ENCODE data around the gene PAX2. TPM values are rescaled to one million over a fixed set of nuclear protein-coding genes. Genes with fewer than 3 reads are reported as not detected.

Gene PAX2
- total and polyA plus RNA-seq, 2 experiments from 2014 or later = not detected

DNA sequence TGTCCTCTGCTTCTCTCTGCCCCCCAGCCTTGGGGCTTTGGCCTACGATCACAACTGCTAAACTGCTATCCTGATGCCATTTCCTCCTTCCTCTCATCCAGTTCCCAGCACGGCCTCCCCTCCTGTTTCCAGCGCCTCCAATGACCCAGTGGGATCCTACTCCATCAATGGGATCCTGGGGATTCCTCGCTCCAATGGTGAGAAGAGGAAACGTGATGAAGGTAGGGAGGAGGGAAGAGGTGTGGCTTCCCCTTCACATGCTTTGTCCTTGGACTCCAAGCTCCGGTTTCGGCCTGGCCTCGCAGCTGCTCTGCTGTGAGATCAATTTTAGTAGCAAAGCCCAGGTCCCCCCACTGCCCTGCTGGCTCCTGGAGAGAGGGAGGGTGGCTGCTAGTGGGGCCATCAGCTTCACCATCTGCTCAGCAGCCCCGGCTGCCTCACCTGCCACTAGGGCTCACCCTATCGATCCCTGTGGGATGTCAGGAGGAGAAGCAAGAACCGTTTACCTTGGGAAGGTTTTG is 35.8 kb downstream of the PAX2 start:
- Histone ChIP-seq H3K4me1 (ENCODE audit: insufficient read depth) (no peaks in the 10 kb centered on the region), H3K9ac (no peak overlapping the region), H4K20me1 (ENCODE audit: insufficient read depth) (no peaks in the 10 kb centered on the region), H3K79me2 (ENCODE audit: insufficient read depth) (no peaks in the 10 kb centered on the region), H3K4me2 (ENCODE audit: unreplicated experiment) (no peak overlapping the region), H3K9me3 (ENCODE audit: low read depth) (no peaks in the 10 kb centered on the region), H3K27ac (no peak overlapping the region), H3K27me3 (replicated peaks; ENCODE audit: insufficient read depth) (peaks cover 36% of the 10 kb centered on the region), H3K4me3 (no peak overlapping the region), H3F3A (ENCODE audit: insufficient read depth) (no peaks in the 10 kb centered on the region), H3K9me2 (ENCODE audit: insufficient read depth) (no peaks in the 10 kb centered on the region), H2AFZ (no peak overlapping the region), H3K36me3 (ENCODE audit: low read depth) (no peaks in the 10 kb centered on the region)
- TF ChIP-seq EZH2 (IDR thresholded peaks at IDR 0.05; ENCODE audit: insufficient read depth, poor library complexity, severe bottlenecking) (no peak), EZH2phosphoT487 (IDR thresholded peaks at IDR 0.05; ENCODE audit: insufficient read depth, low read depth) (no peak)
- in situ Hi-C loops (cut with MboI) = no loop called here
- 31 to 35% methylated on average over 11 of the region's 11 CpGs for WGBS, 2 experiments (ENCODE audit: low coverage in 1 of 2, low lambda C conversion rate in 2 of 2, missing lambda C conversion rate in 2 of 2)
- no peak for DNase-seq

DNA sequence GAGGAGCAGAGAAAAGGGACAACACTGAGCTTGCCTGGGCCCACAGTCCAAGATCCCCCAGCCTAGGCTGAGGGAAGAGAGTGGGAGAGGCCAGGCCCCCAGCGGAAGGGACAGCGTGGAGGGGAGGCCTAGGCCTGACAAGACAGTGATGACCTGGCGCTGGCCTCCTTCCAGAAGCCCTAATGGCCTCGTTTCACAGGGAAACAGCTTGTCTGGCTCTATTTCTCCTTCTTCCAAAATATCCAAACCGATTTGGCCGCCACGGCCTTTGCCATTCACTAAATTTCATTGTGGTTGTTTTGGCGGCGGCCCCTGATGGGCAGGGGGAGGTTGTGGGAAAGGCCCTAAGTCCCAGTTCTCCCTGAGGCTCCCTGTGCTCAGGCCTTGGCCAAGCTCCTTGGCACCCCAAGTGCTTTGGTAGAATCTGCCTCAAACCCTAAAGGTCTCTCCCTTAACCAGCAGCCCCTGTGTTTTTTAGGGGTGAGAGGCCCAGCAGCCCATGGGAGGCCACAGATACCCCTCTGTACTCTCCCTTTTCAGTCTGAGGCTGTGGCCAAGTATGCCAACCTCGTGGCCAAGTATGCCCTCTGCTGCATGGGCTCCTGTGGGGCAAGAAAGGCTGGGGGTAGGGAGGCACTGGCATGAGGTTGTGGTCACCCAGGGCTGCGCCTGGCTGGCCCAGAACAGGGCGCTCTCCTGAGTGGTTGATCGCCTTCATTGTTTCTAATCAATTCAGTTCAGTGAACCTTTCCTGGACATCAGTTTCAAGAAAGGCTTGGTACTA is 37.3 kb downstream of the PAX2 start:
- no peaks in the 10 kb centered on the region for H4K20me1 ChIP-seq (ENCODE audit: insufficient read depth)
- no peak overlapping the region for H3K4me2 ChIP-seq (ENCODE audit: unreplicated experiment)
- H3K27me3 ChIP-seq (replicated peaks; ENCODE audit: insufficient read depth) = peaks cover 34% of the 10 kb centered on the region
- in situ Hi-C loops (cut with MboI) = no loop called here
- no peaks in the 10 kb centered on the region for H3K79me2 ChIP-seq (ENCODE audit: insufficient read depth)
- no peaks in the 10 kb centered on the region for H3K9me3 ChIP-seq (ENCODE audit: low read depth)
- no peaks in the 10 kb centered on the region for H3K36me3 ChIP-seq (ENCODE audit: low read depth)
- TF ChIP-seq EZH2 (IDR thresholded peaks at IDR 0.05; ENCODE audit: insufficient read depth, poor library complexity, severe bottlenecking) (no peak), EZH2phosphoT487 (IDR thresholded peaks at IDR 0.05; ENCODE audit: insufficient read depth, low read depth) (no peak)
- H2AFZ ChIP-seq = no peak overlapping the region
- H3F3A ChIP-seq (ENCODE audit: insufficient read depth) = no peaks in the 10 kb centered on the region
- H3K9me2 ChIP-seq (ENCODE audit: insufficient read depth) = no peaks in the 10 kb centered on the region
- H3K27ac ChIP-seq = no peak overlapping the region
- no peak for DNase-seq
- H3K4me1 ChIP-seq (ENCODE audit: insufficient read depth) = no peaks in the 10 kb centered on the region
- WGBS, 2 experiments (ENCODE audit: low coverage in 1 of 2, low lambda C conversion rate in 2 of 2, missing lambda C conversion rate in 2 of 2) = 55% methylated on average over 13 of the region's 13 CpGs
- no peak overlapping the region for H3K9ac ChIP-seq
- H3K4me3 ChIP-seq = no peak overlapping the region

DNA sequence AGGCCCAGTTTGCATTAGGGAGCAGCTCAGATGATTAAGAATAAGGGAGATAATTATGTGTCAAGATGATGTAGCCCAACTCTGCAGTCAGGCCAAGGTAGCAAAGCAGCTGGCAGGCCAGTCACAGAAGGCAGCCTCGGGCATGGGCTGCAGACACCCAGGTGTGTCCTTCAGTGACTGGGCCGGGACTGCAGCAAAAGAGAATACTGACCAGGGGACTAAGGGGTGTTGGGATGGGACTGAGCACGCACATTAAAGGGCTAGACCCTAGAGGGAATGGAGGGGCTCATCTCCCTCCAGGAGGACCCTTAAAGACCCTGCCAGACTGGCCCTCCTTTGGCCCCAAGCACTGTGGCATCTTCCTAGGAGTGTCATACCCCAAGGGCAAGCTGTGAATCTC is 38.7 kb downstream of the PAX2 start:
- no peak for DNase-seq
- H3K79me2 ChIP-seq (ENCODE audit: insufficient read depth) = no peaks in the 10 kb centered on the region
- no peaks in the 10 kb centered on the region for H3K36me3 ChIP-seq (ENCODE audit: low read depth)
- no peaks in the 10 kb centered on the region for H3F3A ChIP-seq (ENCODE audit: insufficient read depth)
- H3K27me3 ChIP-seq (replicated peaks; ENCODE audit: insufficient read depth) = peaks cover 26% of the 10 kb centered on the region
- H3K27ac ChIP-seq = no peak overlapping the region
- no peak overlapping the region for H3K9ac ChIP-seq
- no peaks in the 10 kb centered on the region for H3K4me1 ChIP-seq (ENCODE audit: insufficient read depth)
- no peak overlapping the region for H3K4me3 ChIP-seq
- in situ Hi-C loops (cut with MboI) = no loop called here
- no peak overlapping the region for H2AFZ ChIP-seq
- TF ChIP-seq EZH2phosphoT487 (IDR thresholded peaks at IDR 0.05; ENCODE audit: insufficient read depth, low read depth) (no peak), EZH2 (IDR thresholded peaks at IDR 0.05; ENCODE audit: insufficient read depth, poor library complexity, severe bottlenecking) (no peak)
- no peaks in the 10 kb centered on the region for H3K9me3 ChIP-seq (ENCODE audit: low read depth)
- WGBS, 2 experiments (ENCODE audit: low coverage in 1 of 2, low lambda C conversion rate in 2 of 2, missing lambda C conversion rate in 2 of 2) = 11 to 44% methylated on average over 3 of the region's 3 CpGs
- no peaks in the 10 kb centered on the region for H4K20me1 ChIP-seq (ENCODE audit: insufficient read depth)
- no peaks in the 10 kb centered on the region for H3K9me2 ChIP-seq (ENCODE audit: insufficient read depth)
- no peak overlapping the region for H3K4me2 ChIP-seq (ENCODE audit: unreplicated experiment)

DNA sequence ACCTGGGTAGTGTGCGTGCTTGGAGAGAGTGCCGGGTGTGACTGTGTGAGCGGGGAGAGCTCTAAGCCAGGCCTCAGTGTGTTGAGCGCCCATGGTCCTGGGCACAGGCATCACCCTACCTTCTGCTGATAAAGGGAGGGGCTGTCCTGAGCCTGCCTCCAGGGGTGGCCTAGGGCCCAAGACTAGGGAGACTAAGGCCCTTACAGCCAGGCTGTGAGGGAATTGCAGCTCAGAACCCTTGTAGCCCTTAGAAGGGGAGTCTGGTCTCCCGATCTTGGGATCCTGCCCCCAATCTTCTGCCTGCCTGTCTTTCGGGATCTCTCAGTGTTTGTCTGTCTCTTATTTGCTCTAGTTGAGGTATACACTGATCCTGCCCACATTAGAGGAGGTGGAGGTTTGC is 41.2 kb downstream of the PAX2 start:
- no peaks in the 10 kb centered on the region for H3K36me3 ChIP-seq (ENCODE audit: low read depth)
- 48 to 50% methylated on average over 6 of the region's 6 CpGs for whole genome bisulfite sequencing, 2 experiments (ENCODE audit: low coverage in 1 of 2, low lambda C conversion rate in 2 of 2, missing lambda C conversion rate in 2 of 2)

More for the DNA sequence above, 41.2 kb downstream of the PAX2 start:
- in situ Hi-C loops (cut with MboI) = no loop called here
- TF ChIP-seq EZH2 (IDR thresholded peaks at IDR 0.05; ENCODE audit: insufficient read depth, poor library complexity, severe bottlenecking) (no peak), EZH2phosphoT487 (IDR thresholded peaks at IDR 0.05; ENCODE audit: insufficient read depth, low read depth) (no peak)
- Histone ChIP-seq H3K4me2 (ENCODE audit: unreplicated experiment) (no peak overlapping the region), H3K9me3 (ENCODE audit: low read depth) (no peaks in the 10 kb centered on the region), H4K20me1 (ENCODE audit: insufficient read depth) (no peaks in the 10 kb centered on the region), H3K79me2 (ENCODE audit: insufficient read depth) (no peaks in the 10 kb centered on the region), H3K4me3 (no peak overlapping the region), H3K27me3 (replicated peaks; ENCODE audit: insufficient read depth) (peaks cover 26% of the 10 kb centered on the region), H2AFZ (no peak overlapping the region), H3F3A (ENCODE audit: insufficient read depth) (no peaks in the 10 kb centered on the region), H3K9ac (no peak overlapping the region), H3K9me2 (ENCODE audit: insufficient read depth) (no peaks in the 10 kb centered on the region), H3K27ac (no peak overlapping the region), H3K4me1 (ENCODE audit: insufficient read depth) (no peaks in the 10 kb centered on the region)
- DNase-seq = no peak
